H9 (cell line): ENCODE data around the gene APOL4. TPM values are rescaled to one million over a fixed set of nuclear protein-coding genes. Genes with fewer than 3 reads are reported as not detected.
"Not testable (repeated sequence)": the region's sequence is repeated elsewhere in the genome, so short reads cannot be mapped to it uniquely, and the experiment has no call there.

Source experiments
- DNase-seq: peaks from one replicate; pipeline ENCODE4 v3.0.0-alpha.2; 2017
- H2AFZ ChIP-seq: one replicate; pipeline ENCODE4 v1.6.1; 2013; ENCODE audit warnings: mild to moderate bottlenecking, low read length, control low read depth, moderate library complexity
- H2AK5ac ChIP-seq: 2 replicates; pipeline ENCODE4 v1.6.1; 2013; ENCODE audit warnings: low read length, control low read depth, mixed read lengths; ENCODE audit not compliant: insufficient read length
- H2BK120ac ChIP-seq: one replicate; pipeline ENCODE4 v1.6.1; 2013; ENCODE audit warnings: low read depth, mild to moderate bottlenecking, low read length, control low read depth, inconsistent platforms; ENCODE audit not compliant: poor library complexity, severe bottlenecking
- H2BK12ac ChIP-seq: 2 replicates; pipeline ENCODE4 v1.6.1; 2013; ENCODE audit warnings: low read length, control low read depth, mixed read lengths, low read depth; ENCODE audit not compliant: insufficient read length
- H2BK15ac ChIP-seq: 2 replicates; pipeline ENCODE4 v1.6.1; 2013; ENCODE audit warnings: low read depth, low read length, control low read depth
- H2BK20ac ChIP-seq: one replicate; pipeline ENCODE4 v1.6.1; 2013; ENCODE audit warnings: low read depth, mild to moderate bottlenecking, low read length, control low read depth, inconsistent platforms; ENCODE audit not compliant: poor library complexity, severe bottlenecking
- H2BK5ac ChIP-seq: 2 replicates; pipeline ENCODE4 v1.6.1; 2013; ENCODE audit warnings: low read length, control low read depth, mixed read lengths; ENCODE audit not compliant: insufficient read length
- H3K14ac ChIP-seq: 2 replicates; pipeline ENCODE4 v1.6.1; 2013; ENCODE audit warnings: low read length, control low read depth; ENCODE audit not compliant: insufficient read depth
- H3K18ac ChIP-seq: 2 replicates; pipeline ENCODE4 v1.6.1; 2013; ENCODE audit warnings: low read depth, mild to moderate bottlenecking, mixed read lengths, low read length, control low read depth; ENCODE audit not compliant: insufficient read length
- H3K23ac ChIP-seq: 2 replicates; pipeline ENCODE4 v1.6.1; 2013; ENCODE audit warnings: low read length, control low read depth, mixed read lengths, low read depth; ENCODE audit not compliant: insufficient read length
- H3K23me2 ChIP-seq: 2 replicates; pipeline ENCODE4 v1.6.1; 2013; ENCODE audit warnings: low read depth, mild to moderate bottlenecking, mixed read lengths, low read length, control low read depth; ENCODE audit not compliant: insufficient read length, poor library complexity, severe bottlenecking
- H3K27ac ChIP-seq: 2 replicates; pipeline ENCODE4 v1.5.1; 2013; ENCODE audit warnings: low read length, control low read depth, mixed read lengths, low read depth; ENCODE audit not compliant: insufficient read length
- H3K27me3 ChIP-seq: 2 replicates; pipeline ENCODE4 v1.6.1; 2013; ENCODE audit warnings: low read length, control low read depth, inconsistent platforms; ENCODE audit not compliant: insufficient read depth
- H3K4ac ChIP-seq: 2 replicates; pipeline ENCODE4 v1.6.1; 2013; ENCODE audit warnings: low read depth, mild to moderate bottlenecking, control low read depth, inconsistent platforms, low read length, moderate library complexity
- H3K4me1 ChIP-seq: 2 replicates; pipeline ENCODE4 v1.6.1; 2013; ENCODE audit warnings: low read length, control low read depth, inconsistent platforms; ENCODE audit not compliant: insufficient read depth
- H3K4me2 ChIP-seq: 2 replicates; pipeline ENCODE4 v1.6.1; 2013; ENCODE audit warnings: low read length, control low read depth, mixed read lengths; ENCODE audit not compliant: insufficient read length, insufficient read depth
- H3K56ac ChIP-seq: 2 replicates; pipeline ENCODE4 v1.6.1; 2013; ENCODE audit warnings: low read depth, mild to moderate bottlenecking, mixed read lengths, low read length, control low read depth; ENCODE audit not compliant: insufficient read length
- H3K79me1 ChIP-seq: 2 replicates; pipeline ENCODE4 v1.6.1; 2013; ENCODE audit warnings: low read depth, mild to moderate bottlenecking, moderate library complexity, low read length, control low read depth, inconsistent platforms; ENCODE audit not compliant: insufficient read depth, poor library complexity, severe bottlenecking
- H3K79me2 ChIP-seq: 2 replicates; pipeline ENCODE4 v1.6.1; 2013; ENCODE audit warnings: low read length, control low read depth, inconsistent platforms; ENCODE audit not compliant: insufficient read depth
- H3K9ac ChIP-seq: 2 replicates; pipeline ENCODE4 v1.6.1; 2013; ENCODE audit warnings: low read length, control low read depth, mixed read lengths; ENCODE audit not compliant: insufficient read length; ENCODE audit errors: extremely low read depth
- H3K9me3 ChIP-seq: one replicate; pipeline ENCODE4 v1.6.1; 2013; ENCODE audit warnings: low read depth, low read length, inconsistent platforms; ENCODE audit not compliant: control insufficient read depth
- H3T11ph ChIP-seq: one replicate; pipeline ENCODE4 v1.6.1; 2013; ENCODE audit warnings: mild to moderate bottlenecking, low read length, control low read depth, inconsistent platforms
- H4K20me1 ChIP-seq: one replicate; pipeline ENCODE4 v1.6.1; 2013; ENCODE audit not compliant: control insufficient read depth, insufficient read length, insufficient read depth
- H4K5ac ChIP-seq: 2 replicates; pipeline ENCODE4 v1.6.1; 2013; ENCODE audit warnings: low read depth, mild to moderate bottlenecking, mixed read lengths, low read length, control low read depth; ENCODE audit not compliant: insufficient read length
- H4K8ac ChIP-seq: replicated peaks from 2 replicates; pipeline ENCODE4 v1.6.1; 2013; ENCODE audit warnings: low read length, control low read depth, mixed read lengths, low read depth; ENCODE audit not compliant: insufficient read length
- H4K91ac ChIP-seq: 2 replicates; pipeline ENCODE4 v1.6.1; 2013; ENCODE audit warnings: low read depth, mild to moderate bottlenecking, moderate library complexity, mixed read lengths, low read length, control low read depth; ENCODE audit not compliant: insufficient read length
- H3K27ac Mint-ChIP-seq, 3 experiments: 2 replicates in 2 of 3; 3 replicates in 1 of 3; pipeline ENCODE4 v1.8.0; 2020 to 2021; ENCODE audit warnings: mixed read lengths in 3 of 3, mild to moderate bottlenecking in 1 of 3, moderate library complexity in 1 of 3
- H3K27me3 Mint-ChIP-seq: 2 replicates; pipeline ENCODE4 v1.8.0; 2021; ENCODE audit warnings: low read depth, mild to moderate bottlenecking, moderate library complexity, mixed read lengths
- H3K36me3 Mint-ChIP-seq, 3 experiments: 2 replicates in 2 of 3; 3 replicates in 1 of 3; pipeline ENCODE4 v1.8.0; 2020 to 2021; ENCODE audit warnings: low read depth in 3 of 3, mixed read lengths in 3 of 3; ENCODE audit not compliant: insufficient read depth in 1 of 3
- H3K4me1 Mint-ChIP-seq, 2 experiments: 2 replicates each; pipeline ENCODE4 v1.8.0; 2020; ENCODE audit warnings: mixed read lengths in 2 of 2
- H3K4me3 Mint-ChIP-seq, 2 experiments: 2 replicates in 1 of 2; 3 replicates in 1 of 2; pipeline ENCODE4 v1.8.0; 2020 to 2021; ENCODE audit warnings: mild to moderate bottlenecking in 2 of 2, mixed read lengths in 2 of 2, moderate library complexity in 1 of 2
- H3K9me3 Mint-ChIP-seq, 2 experiments: 2 replicates in 1 of 2; 3 replicates in 1 of 2; pipeline ENCODE4 v1.8.0; 2020; ENCODE audit warnings: mild to moderate bottlenecking in 2 of 2, mixed read lengths in 2 of 2, moderate library complexity in 1 of 2
- WGBS: extraction: QIAGEN DNeasy Blood & Tissue Kit; methylation state at CpG from one replicate; pipeline ENCODE4 v1.1.7; 2013; ENCODE audit warnings: missing lambda C conversion rate, low lambda C conversion rate, mixed read lengths; ENCODE audit not compliant: insufficient read length; ENCODE audit errors: extremely low coverage; 5-methylcytosine and 5-hydroxymethylcytosine counted together
- long read RNA-seq: library from polyadenylated mRNA; unstranded; transcript quantifications from one replicate; pipeline ENCODE4 v2.0.0, GENCODE V29; 2020
- total RNA-seq: library from RNA; stranded (reverse); gene quantifications from 2 replicates; pipeline ENCODE4 v1.2.1, GENCODE V29; 2021
- TF ChIP-seq, protein P1 (sequence below): fragments of 200-600 bp; sonication (generic); conservative IDR thresholded peaks from 3 replicates; pipeline ENCODE4 v1.8.0; 2021; ENCODE audit warnings: antibody characterized with exemption, mild to moderate bottlenecking

The APOL4 gene, protein sequence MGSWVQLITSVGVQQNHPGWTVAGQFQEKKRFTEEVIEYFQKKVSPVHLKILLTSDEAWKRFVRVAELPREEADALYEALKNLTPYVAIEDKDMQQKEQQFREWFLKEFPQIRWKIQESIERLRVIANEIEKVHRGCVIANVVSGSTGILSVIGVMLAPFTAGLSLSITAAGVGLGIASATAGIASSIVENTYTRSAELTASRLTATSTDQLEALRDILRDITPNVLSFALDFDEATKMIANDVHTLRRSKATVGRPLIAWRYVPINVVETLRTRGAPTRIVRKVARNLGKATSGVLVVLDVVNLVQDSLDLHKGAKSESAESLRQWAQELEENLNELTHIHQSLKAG
- total RNA-seq = not detected in 2 replicates
- long read RNA-seq, partial matches to known transcripts = 0 of 1 reads
- long read RNA-seq, other reads (novel, unspliced or antisense) = 1 of 1 reads

DNA sequence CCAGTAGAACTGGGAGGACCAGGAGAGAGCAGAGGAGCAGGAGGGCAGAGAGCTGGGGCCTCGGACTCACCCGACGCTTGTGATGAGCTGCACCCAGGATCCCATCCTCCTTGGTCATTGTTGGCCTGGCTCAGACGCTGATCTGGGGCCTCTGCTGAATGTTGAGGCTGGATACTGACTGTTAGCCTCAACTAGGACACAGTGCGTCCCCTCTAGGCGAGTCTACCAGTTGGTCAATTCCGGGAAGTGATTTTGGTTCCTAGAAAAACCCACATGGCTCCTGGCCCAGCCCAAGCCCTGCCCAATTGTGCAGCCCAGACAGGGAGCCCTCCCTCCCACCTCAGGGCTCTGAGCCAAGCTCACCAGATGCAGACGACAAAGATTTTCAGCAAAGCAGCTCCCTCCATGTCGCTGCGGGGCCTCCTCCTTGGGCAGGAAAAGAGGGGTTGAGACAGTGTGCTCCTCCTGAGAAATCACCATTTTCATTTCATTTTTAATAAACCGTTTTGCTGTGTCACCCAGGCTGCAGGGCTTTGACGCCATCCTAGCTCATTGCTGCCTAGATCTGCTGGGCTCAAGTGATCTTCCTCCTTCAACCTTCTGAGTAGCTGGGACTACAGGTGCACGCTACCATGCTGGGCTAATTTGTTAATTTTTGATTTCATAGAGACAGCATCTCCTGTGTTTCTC is at the start of gene APOL4:
TSS of gene APOL4 (minus strand) at position 180 of the 690 bp plus-strand sequence. CDS start at position 105, 75 bp downstream.
- Histone ChIP-seq H3K79me1 (no peaks in the 10 kb centered on the region), H3T11ph (no peak within 1 kb of the TSS), H3K4ac (no peak within 1 kb of the TSS), H3K4me1 (peaks cover 4% of the 10 kb centered on the region; the same call in 1 of the 2 replicates), H2AFZ (no peak within 1 kb of the TSS), H2BK12ac (no peak within 1 kb of the TSS), H3K27ac (no peak within 1 kb of the TSS), H3K18ac (no peak within 1 kb of the TSS), H2BK20ac (no peak within 1 kb of the TSS), H3K23me2 (no peaks in the 10 kb centered on the region), H4K5ac (no peak within 1 kb of the TSS), H3K23ac (no peak within 1 kb of the TSS), H4K20me1 (no peaks in the 10 kb centered on the region), H3K56ac (no peak within 1 kb of the TSS), H3K9me3 (no peaks in the 10 kb centered on the region), H3K14ac (no peak within 1 kb of the TSS), H3K79me2 (no peaks in the 10 kb centered on the region), H4K91ac (no peak within 1 kb of the TSS), H4K8ac (no peak within 1 kb of the TSS), H2BK5ac (no peak within 1 kb of the TSS), H2BK15ac (no peak within 1 kb of the TSS), H3K4me2 (no peak within 1 kb of the TSS), H3K9ac (no peak within 1 kb of the TSS), H3K27me3 (no peaks in the 10 kb centered on the region), H2AK5ac (no peak within 1 kb of the TSS), H2BK120ac (no peak within 1 kb of the TSS)
- TF ChIP-seq, protein P1, sequence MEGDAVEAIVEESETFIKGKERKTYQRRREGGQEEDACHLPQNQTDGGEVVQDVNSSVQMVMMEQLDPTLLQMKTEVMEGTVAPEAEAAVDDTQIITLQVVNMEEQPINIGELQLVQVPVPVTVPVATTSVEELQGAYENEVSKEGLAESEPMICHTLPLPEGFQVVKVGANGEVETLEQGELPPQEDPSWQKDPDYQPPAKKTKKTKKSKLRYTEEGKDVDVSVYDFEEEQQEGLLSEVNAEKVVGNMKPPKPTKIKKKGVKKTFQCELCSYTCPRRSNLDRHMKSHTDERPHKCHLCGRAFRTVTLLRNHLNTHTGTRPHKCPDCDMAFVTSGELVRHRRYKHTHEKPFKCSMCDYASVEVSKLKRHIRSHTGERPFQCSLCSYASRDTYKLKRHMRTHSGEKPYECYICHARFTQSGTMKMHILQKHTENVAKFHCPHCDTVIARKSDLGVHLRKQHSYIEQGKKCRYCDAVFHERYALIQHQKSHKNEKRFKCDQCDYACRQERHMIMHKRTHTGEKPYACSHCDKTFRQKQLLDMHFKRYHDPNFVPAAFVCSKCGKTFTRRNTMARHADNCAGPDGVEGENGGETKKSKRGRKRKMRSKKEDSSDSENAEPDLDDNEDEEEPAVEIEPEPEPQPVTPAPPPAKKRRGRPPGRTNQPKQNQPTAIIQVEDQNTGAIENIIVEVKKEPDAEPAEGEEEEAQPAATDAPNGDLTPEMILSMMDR = no peak
- WGBS = no CpG with 5 or more reads among the region's 13 CpGs
- H3K4me1 Mint-ChIP-seq = peaks cover 34 to 50% of the 10 kb centered on the region in 2 experiments
- no peak within 1 kb of the TSS for H3K4me3 Mint-ChIP-seq
- no peak within 1 kb of the TSS for H3K27ac Mint-ChIP-seq
- H3K9me3 Mint-ChIP-seq = no peaks in the 10 kb centered on the region; a peak in 2 of 5 replicates
- H3K36me3 Mint-ChIP-seq = no peaks in the 10 kb centered on the region
- H3K27me3 Mint-ChIP-seq = no peaks in the 10 kb centered on the region; the same call in none of the 2 replicates
- DNase-seq = no peak

DNA sequence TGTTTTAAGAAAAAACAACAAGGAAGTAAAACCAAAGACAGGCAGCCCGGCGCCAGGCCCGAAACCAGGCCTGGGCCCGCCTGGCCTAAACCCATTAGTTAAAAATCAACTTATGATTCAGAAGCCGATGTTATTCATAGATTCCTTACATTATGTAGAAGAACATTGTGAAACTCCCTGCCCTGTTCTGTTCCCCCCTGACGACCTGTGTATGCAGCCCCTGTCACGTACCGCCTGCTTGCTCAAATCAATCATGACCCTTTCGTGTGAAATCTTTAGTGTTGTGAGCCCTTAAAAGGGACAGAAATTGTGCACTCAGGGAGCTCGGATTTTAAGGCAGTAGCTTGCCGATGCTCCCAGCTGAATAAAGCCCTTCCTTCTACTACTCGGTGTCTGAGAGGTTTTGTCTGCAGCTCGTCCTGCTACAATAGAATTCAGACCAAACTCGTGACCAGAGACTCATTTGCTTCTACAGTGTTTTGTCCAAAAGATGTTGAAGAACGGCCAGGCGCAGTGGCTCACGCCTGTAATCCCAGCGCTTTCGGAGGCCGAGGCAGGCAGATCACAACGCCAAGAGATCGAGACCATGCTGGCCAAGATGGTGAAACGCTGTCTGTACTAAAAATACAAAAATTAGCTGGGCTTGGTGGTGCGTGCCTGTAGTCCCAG is 48.8 kb upstream of the APOL4 start:
- not testable (repeated sequence) for H4K91ac ChIP-seq, H3K79me2 ChIP-seq, H3K27me3 ChIP-seq, H3K23ac ChIP-seq, H2AK5ac ChIP-seq, H3K4me1 ChIP-seq, H3K4me2 ChIP-seq, H2BK120ac ChIP-seq, H3K9ac ChIP-seq, H3K4me3 Mint-ChIP-seq, H4K8ac ChIP-seq, H2BK12ac ChIP-seq, H2BK15ac ChIP-seq, H3K79me1 ChIP-seq, H3K18ac ChIP-seq, H2BK5ac ChIP-seq, H3K27ac ChIP-seq, H3T11ph ChIP-seq, H3K27ac Mint-ChIP-seq, H3K4ac ChIP-seq, H4K20me1 ChIP-seq, H2AFZ ChIP-seq, H3K56ac ChIP-seq, H3K27me3 Mint-ChIP-seq, H3K9me3 ChIP-seq, H4K5ac ChIP-seq, H2BK20ac ChIP-seq, H3K14ac ChIP-seq, H3K23me2 ChIP-seq
- Mint-ChIP-seq H3K36me3 (peaks cover 5 to 16% (median 9%) of the 10 kb centered on the region in 3 experiments; a peak in 6 of 7 replicates), H3K9me3 (peaks cover 14 to 21% of the 10 kb centered on the region in 2 experiments), H3K4me1 (peaks cover 30 to 31% of the 10 kb centered on the region in 2 experiments)
- no CpG with 5 or more reads among the region's 24 CpGs for WGBS
- peak; percentile 12 for DNase-seq
